ENCODE results near the gene TMEM135.

GRCh38 chr11:87265979-87266378, 228.2 kb downstream of the TMEM135 start:
- TF ChIP-seq CTCF (IDR thresholded peaks at IDR 0.05) (no peak), EZH2 (IDR thresholded peaks at IDR 0.05; ENCODE audit: borderline replicate concordance, insufficient read depth, low read depth, low read length, poor library complexity, severe bottlenecking) (no peak)
